ENCODE measurements around the gene CACNA2D3. TPM values are rescaled to one million over a fixed set of nuclear protein-coding genes. Genes with fewer than 3 reads are reported as not detected.

Gene CACNA2D3
- total RNA-seq, 4 donors from 2014 or later: 0.30 to 9.6 (median 3.9) TPM

DNA sequence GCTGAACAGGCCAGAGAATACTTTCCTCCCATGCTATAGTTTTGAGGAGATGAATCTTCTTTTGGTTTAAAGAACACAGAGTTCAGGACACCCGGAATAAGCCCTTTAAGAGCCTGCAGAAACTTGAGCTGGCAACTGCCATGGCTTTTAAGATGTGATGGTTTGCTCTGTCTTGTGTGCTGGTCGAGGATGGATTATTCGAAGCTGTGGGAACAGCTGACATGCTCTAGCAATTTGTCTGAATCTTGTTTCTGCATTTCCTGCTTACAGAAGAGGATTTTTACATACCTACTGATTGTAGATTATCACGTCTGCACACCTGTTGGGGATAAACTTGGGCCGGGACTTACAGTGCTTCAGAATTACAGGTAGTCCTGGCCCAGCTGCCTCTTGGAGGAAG lies 408.6 kb downstream of the CACNA2D3 start:
- H3K27ac ChIP-seq: no peak overlapping the region
- H3K36me3 ChIP-seq: no peaks in the 10 kb centered on the region
- H3K4me1 ChIP-seq: peaks cover 0 to 5% (median 0%) of the 10 kb centered on the region in 4 donors
- no peak overlapping the region for H3K4me3 ChIP-seq
- H3K27me3 ChIP-seq: no peaks in the 10 kb centered on the region
- no peak for DNase-seq (ENCODE audit: low spot score in 2 of 2)
- peaks cover 0 to 14% (median 2%) of the 10 kb centered on the region in 4 donors for H3K9me3 ChIP-seq
- 59 to 61% methylated on average over 5 of the region's 5 CpGs for WGBS, 2 donors
- TF ChIP-seq POLR2A (IDR thresholded peaks at IDR 0.05) (no peak), EP300 (IDR thresholded peaks at IDR 0.05) (no peak)
- TF ChIP-seq, protein P1, sequence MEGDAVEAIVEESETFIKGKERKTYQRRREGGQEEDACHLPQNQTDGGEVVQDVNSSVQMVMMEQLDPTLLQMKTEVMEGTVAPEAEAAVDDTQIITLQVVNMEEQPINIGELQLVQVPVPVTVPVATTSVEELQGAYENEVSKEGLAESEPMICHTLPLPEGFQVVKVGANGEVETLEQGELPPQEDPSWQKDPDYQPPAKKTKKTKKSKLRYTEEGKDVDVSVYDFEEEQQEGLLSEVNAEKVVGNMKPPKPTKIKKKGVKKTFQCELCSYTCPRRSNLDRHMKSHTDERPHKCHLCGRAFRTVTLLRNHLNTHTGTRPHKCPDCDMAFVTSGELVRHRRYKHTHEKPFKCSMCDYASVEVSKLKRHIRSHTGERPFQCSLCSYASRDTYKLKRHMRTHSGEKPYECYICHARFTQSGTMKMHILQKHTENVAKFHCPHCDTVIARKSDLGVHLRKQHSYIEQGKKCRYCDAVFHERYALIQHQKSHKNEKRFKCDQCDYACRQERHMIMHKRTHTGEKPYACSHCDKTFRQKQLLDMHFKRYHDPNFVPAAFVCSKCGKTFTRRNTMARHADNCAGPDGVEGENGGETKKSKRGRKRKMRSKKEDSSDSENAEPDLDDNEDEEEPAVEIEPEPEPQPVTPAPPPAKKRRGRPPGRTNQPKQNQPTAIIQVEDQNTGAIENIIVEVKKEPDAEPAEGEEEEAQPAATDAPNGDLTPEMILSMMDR (IDR thresholded peaks at IDR 0.05): no peak

DNA sequence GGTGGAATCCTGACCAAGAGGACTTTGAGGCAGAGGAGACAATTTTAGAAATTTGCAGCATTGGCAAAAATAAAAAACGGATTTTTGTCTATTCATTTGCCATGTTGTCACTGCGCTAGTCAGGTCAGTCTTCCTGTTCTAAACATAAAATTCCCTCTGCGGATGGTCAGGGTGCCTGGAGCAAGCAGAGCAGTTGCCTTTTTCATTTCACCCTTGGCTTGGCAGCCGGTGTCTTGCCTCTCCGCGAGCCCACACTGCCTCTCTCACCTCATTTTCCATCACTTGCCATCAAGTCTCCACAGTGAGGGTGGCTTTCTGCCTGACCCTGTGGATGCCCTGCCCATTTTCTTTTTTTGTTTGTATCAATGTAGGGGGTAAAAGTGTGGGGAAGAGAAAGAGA lies 409.4 kb downstream of the CACNA2D3 start:
- no peak for DNase-seq (ENCODE audit: low spot score in 2 of 2)

DNA sequence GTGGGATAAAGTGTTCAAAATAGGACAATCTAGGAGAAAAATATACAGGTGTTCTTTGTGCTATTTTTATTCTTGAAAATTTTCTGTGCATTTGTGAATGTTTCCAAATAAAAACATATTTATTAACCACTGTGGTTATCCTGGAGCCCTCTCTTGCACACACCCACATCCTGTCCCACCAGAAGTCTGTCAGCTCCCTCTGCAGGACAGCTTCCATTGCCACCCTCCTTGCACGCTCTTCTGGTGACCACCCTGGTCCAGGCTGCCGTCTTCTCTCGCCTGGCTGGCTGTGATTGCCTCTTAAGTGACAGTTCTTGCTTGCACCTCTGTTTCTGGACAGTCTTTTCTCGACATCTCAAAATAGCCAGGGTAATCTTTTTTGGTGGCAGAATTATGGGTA lies 411.5 kb downstream of the CACNA2D3 start:
- Histone ChIP-seq H3K9me3 (no peaks in the 10 kb centered on the region), H3K4me3 (no peak overlapping the region), H3K27ac (no peak overlapping the region), H3K27me3 (no peaks in the 10 kb centered on the region), H3K36me3 (no peaks in the 10 kb centered on the region), H3K4me1 (peaks cover 0 to 3% (median 0%) of the 10 kb centered on the region in 4 donors)
- WGBS, 2 donors: 51 to 57% methylated on average over 4 of the region's 4 CpGs
- TF ChIP-seq, protein P1 (IDR thresholded peaks at IDR 0.05): no peak
- TF ChIP-seq EP300 (IDR thresholded peaks at IDR 0.05) (no peak), POLR2A (IDR thresholded peaks at IDR 0.05) (no peak)
- DNase-seq (ENCODE audit: low spot score in 2 of 2): no peak

More for the DNA sequence above, 409.4 kb downstream of the CACNA2D3 start:
- Histone ChIP-seq H3K4me3 (no peak overlapping the region), H3K27ac (no peak overlapping the region), H3K36me3 (no peaks in the 10 kb centered on the region), H3K27me3 (no peaks in the 10 kb centered on the region), H3K9me3 (peaks cover 0 to 6% (median 0%) of the 10 kb centered on the region in 4 donors), H3K4me1 (peaks cover 0 to 5% (median 0%) of the 10 kb centered on the region in 4 donors)
- TF ChIP-seq POLR2A (IDR thresholded peaks at IDR 0.05): no peak
- TF ChIP-seq, protein P1 (IDR thresholded peaks at IDR 0.05): no peak
- TF ChIP-seq EP300 (IDR thresholded peaks at IDR 0.05): no peak
- WGBS, 2 donors: 73 to 77% methylated on average over 6 of the region's 6 CpGs

DNA sequence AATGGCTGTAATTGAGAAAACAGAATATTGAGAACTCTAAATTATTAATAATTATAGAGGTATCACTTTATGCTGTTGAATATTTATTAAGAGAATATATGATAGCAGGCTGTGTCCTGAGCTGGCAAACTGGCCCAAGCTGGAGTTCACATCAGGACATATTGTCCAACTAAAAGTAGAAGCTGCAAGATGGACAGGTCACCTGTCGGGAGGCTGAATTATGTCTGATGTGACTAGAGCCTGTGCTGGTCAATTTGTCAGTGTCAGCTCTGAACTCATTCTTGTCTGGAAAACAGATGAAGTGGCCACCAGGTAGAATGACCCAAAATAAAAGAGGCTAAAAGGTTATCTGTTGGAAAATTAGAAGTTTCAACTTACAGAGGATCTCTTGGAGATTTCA lies 413.3 kb downstream of the CACNA2D3 start:
- DNase-seq (ENCODE audit: low spot score in 2 of 2): no peak
- 96 to 97% methylated on average over 1 of the region's 1 CpG for WGBS, 2 donors
- Histone ChIP-seq H3K4me1 (no peaks in the 10 kb centered on the region), H3K4me3 (no peak overlapping the region), H3K27ac (no peak overlapping the region), H3K36me3 (no peaks in the 10 kb centered on the region), H3K9me3 (no peaks in the 10 kb centered on the region), H3K27me3 (no peaks in the 10 kb centered on the region)
- TF ChIP-seq POLR2A (IDR thresholded peaks at IDR 0.05): no peak
- no peak for TF ChIP-seq EP300 (IDR thresholded peaks at IDR 0.05)
- TF ChIP-seq, protein P1 (IDR thresholded peaks at IDR 0.05): no peak

DNA sequence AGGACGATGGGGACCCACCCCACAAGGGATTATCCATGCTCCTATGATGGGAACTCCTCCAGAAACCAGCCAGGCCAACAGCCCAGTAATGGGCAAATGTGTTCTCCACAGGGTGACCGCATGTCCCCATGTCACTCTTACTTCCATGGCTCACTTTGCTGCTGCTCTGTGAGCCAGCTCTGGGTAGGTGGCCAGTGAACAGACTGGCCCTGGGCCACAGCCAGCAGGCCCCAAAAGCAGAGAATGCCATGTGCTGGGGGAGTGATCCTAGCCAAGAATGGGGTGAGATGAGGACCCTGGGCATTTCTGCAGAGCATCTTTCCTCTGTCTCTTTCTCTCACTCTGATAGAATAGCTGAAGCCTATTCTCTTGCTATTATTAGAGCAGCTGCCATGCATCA lies 414.1 kb downstream of the CACNA2D3 start:
- 62 to 64% methylated on average over 2 of the region's 2 CpGs for WGBS, 2 donors
- no peaks in the 10 kb centered on the region for H3K36me3 ChIP-seq
- H3K4me3 ChIP-seq: no peak overlapping the region
- no peak overlapping the region for H3K27ac ChIP-seq
- no peak for DNase-seq (ENCODE audit: low spot score in 2 of 2)
- H3K9me3 ChIP-seq: no peaks in the 10 kb centered on the region
- no peaks in the 10 kb centered on the region for H3K27me3 ChIP-seq
- no peaks in the 10 kb centered on the region for H3K4me1 ChIP-seq
- TF ChIP-seq, protein P1 (IDR thresholded peaks at IDR 0.05): no peak
- TF ChIP-seq EP300 (IDR thresholded peaks at IDR 0.05) (no peak), POLR2A (IDR thresholded peaks at IDR 0.05) (no peak)

Measured in tibial nerve (tissue), 4 donors.